Measurements from ENCODE around the gene HNRNPUL1. TPM values are rescaled to one million over a fixed set of nuclear protein-coding genes. Genes with fewer than 3 reads are reported as not detected.

HNRNPUL1 gene
- total and polyA plus RNA-seq, 9 of the 15 experiments (the other 6 are each of a cell fraction or from before 2014, with no cell fraction given), result 7.3 to 211 (median 85.0) TPM

GRCh38 chr19:41263850-41264580, at the start of gene HNRNPUL1 (continued):
- TF ChIP-seq HBP1 (CRISPR knock-in tag; IDR thresholded peaks at IDR 0.05) (no peak), HSF4 (CRISPR knock-in tag; IDR thresholded peaks at IDR 0.05; ENCODE audit: borderline replicate concordance) (no peak), KDM1A (IDR thresholded peaks at IDR 0.05) (no peak), MEF2A (IDR thresholded peaks at IDR 0.05; ENCODE audit: control insufficient read depth, low read depth, low read length) (no peak), BRD9 (IDR thresholded peaks at IDR 0.05; ENCODE audit: low read depth, partially characterized antibody) (peak; percentile 98), SRF (CRISPR knock-in tag; IDR thresholded peaks at IDR 0.05) (0 out of 4 replicates have a peak, but pooled peaks of 1 of the 2 experiments have one; percentile 24), SMAD3 (CRISPR knock-in tag; conservative IDR thresholded peaks at IDR 0.05) (0 out of 2 replicates have a peak, but pooled peaks have one; percentile 53), SFPQ (IDR thresholded peaks at IDR 0.05; ENCODE audit: low read depth, low read length) (no peak), BHLHE40 (IDR thresholded peaks at IDR 0.05; ENCODE audit: low read length) (peak; percentile 78), CHD1 (IDR thresholded peaks at IDR 0.05; ENCODE audit: low read length) (no peak), ZNF431 (CRISPR knock-in tag; IDR thresholded peaks at IDR 0.05) (0 out of 2 replicates have a peak, but pooled peaks have one; percentile 16), ZNF263 (CRISPR knock-in tag; IDR thresholded peaks at IDR 0.05; ENCODE audit: borderline replicate concordance) (peak; percentile 34; the same call in 1 of the 2 replicates), TCF7L2 (IDR thresholded peaks at IDR 0.05; ENCODE audit: low read depth, low read length) (peak; percentile 64; the same call in 1 of the 2 replicates), ZNF354B (CRISPR knock-in tag; IDR thresholded peaks at IDR 0.05) (no peak), TAF9B (IDR thresholded peaks at IDR 0.05; ENCODE audit: partially characterized antibody) (peak; percentile 93), ZNF212 (CRISPR knock-in tag; IDR thresholded peaks at IDR 0.05) (no peak), ZNF324 (CRISPR knock-in tag; IDR thresholded peaks at IDR 0.05) (no peak), ILF3 (IDR thresholded peaks at IDR 0.05; ENCODE audit: borderline replicate concordance) (no peak), THRAP3 (IDR thresholded peaks at IDR 0.05; ENCODE audit: borderline replicate concordance) (no peak), ARID3B (CRISPR knock-in tag; IDR thresholded peaks at IDR 0.05; ENCODE audit: borderline replicate concordance) (no peak), NCOR1 (IDR thresholded peaks at IDR 0.05) (peak; percentile 24; the same call in 1 of the 2 replicates), ZZZ3 (IDR thresholded peaks at IDR 0.05) (peak; percentile 96), SAFB (IDR thresholded peaks at IDR 0.05; ENCODE audit: borderline replicate concordance, low read depth, low read length) (no peak), HCFC1 (IDR thresholded peaks at IDR 0.05; ENCODE audit: low read depth, low read length) (peak; percentile 69)

Measured in K562 (cell line).